Prostate gland (tissue), 2 donors: Measurements from ENCODE around the gene TMEM258. TPM values are rescaled to one million over a fixed set of nuclear protein-coding genes. Genes with fewer than 3 reads are reported as not detected.
A peak's percentile ranks its signal among the peaks of the same experiment; 100 is the strongest.

ENCODE experiments used
- DNase-seq: peaks from one replicate; pipeline ENCODE4 v3.0.0-alpha.2; 2019; ENCODE audit warnings: low spot score
- H3K27ac ChIP-seq, 2 donors: fragments of 200-600 bp; sonication (generic); 2 replicates each; pipeline ENCODE4 v1.5.1; 2017 to 2019
- H3K27me3 ChIP-seq: fragments of 200-600 bp; sonication (generic); replicated peaks from 2 replicates; pipeline ENCODE4 v1.5.1; 2019; ENCODE audit not compliant: insufficient read depth
- H3K36me3 ChIP-seq, 2 donors: fragments of 200-600 bp; sonication (generic); 1 replicate in 1 of 2; 2 replicates in 1 of 2; pipeline versions ENCODE4 v1.5.1 to v1.8.1; 2017 to 2019
- H3K4me1 ChIP-seq: fragments of 200-600 bp; sonication (generic); replicated peaks from 2 replicates; pipeline ENCODE4 v1.5.1; 2019
- H3K4me3 ChIP-seq, 2 donors: fragments of 200-600 bp; sonication (generic); 2 replicates each; pipeline ENCODE4 v1.5.1; 2017 to 2019
- H3K9me3 ChIP-seq: fragments of 200-600 bp; sonication (generic); 2 replicates; pipeline ENCODE4 v1.5.1; 2017
- POLR2A ChIP-seq: fragments of 450-650 bp; IDR thresholded peaks from one replicate; pipeline ENCODE4 v1.6.1; 2016; ENCODE audit warnings: antibody characterized with exemption, mild to moderate bottlenecking
- POLR2AphosphoS5 ChIP-seq: sonication (generic); formaldehyde crosslinking; IDR thresholded peaks from one replicate; pipeline ENCODE4 v1.6.1; 2017; ENCODE audit warnings: antibody characterized with exemption
- WGBS: methylation state at CpG from one replicate; pipeline ENCODE4 v1.1.5; 2018; 5-methylcytosine and 5-hydroxymethylcytosine counted together
- intact Hi-C: fragments of 100-400 bp; cut with DNase I; formaldehyde crosslinking; loops from one replicate; pipeline ENCODE4 v1.14.2; 2022
- total RNA-seq, 2 donors: library from RNA; depleted of rRNA; stranded (reverse); fragments of >200 nt; gene quantifications; one replicate each; pipeline ENCODE4 v1.1.0, GENCODE V29; 2016
- TF ChIP-seq, protein P1 (sequence below), 4 experiments: fragments of 200-600 bp in 2 of 4; fragments of 450-650 bp in 2 of 4; sonication (generic) in 2 of 4; IDR thresholded peaks; 1 replicate in 3 of 4; 2 replicates in 1 of 4; pipeline ENCODE4 v1.5.1; 2016 to 2019; ENCODE audit warnings: antibody characterized with exemption in 4 of 4, mild to moderate bottlenecking in 2 of 4, moderate library complexity in 2 of 4

TMEM258 gene
- total RNA-seq, 2 donors from 2014 or later, result 34.8 to 82.9 TPM

DNA sequence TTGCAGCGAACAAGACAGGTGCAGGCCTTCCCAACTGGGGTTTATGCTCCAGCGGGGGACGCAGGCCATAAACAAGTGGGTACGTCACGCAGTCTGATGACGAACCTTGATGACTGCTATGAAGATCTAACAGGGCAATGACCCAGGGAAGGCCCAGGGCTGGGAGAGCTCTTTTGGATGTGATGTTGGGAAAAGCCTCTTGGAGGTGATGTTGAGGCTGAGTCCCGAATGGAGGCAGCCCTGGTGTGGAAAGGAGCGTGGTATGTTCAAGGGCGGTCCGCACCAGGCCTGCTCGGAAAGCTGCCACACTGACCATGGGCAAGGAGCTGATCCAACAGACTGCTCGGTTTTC is 41.5 kb upstream of the TMEM258 start:
- TF ChIP-seq, protein P1, sequence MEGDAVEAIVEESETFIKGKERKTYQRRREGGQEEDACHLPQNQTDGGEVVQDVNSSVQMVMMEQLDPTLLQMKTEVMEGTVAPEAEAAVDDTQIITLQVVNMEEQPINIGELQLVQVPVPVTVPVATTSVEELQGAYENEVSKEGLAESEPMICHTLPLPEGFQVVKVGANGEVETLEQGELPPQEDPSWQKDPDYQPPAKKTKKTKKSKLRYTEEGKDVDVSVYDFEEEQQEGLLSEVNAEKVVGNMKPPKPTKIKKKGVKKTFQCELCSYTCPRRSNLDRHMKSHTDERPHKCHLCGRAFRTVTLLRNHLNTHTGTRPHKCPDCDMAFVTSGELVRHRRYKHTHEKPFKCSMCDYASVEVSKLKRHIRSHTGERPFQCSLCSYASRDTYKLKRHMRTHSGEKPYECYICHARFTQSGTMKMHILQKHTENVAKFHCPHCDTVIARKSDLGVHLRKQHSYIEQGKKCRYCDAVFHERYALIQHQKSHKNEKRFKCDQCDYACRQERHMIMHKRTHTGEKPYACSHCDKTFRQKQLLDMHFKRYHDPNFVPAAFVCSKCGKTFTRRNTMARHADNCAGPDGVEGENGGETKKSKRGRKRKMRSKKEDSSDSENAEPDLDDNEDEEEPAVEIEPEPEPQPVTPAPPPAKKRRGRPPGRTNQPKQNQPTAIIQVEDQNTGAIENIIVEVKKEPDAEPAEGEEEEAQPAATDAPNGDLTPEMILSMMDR (IDR thresholded peaks at IDR 0.05), result no peak
- no peak for TF ChIP-seq POLR2AphosphoS5
- TF ChIP-seq POLR2A, result no peak
- Histone ChIP-seq H3K36me3 (no peaks in the 10 kb centered on the region), H3K9me3 (no peaks in the 10 kb centered on the region), H3K4me3 (no peak overlapping the region), H3K27ac (peak overlapping the region in 1 of 2 donors; percentile 9), H3K27me3 (no peaks in the 10 kb centered on the region), H3K4me1 (peaks cover 12% of the 10 kb centered on the region)
- intact Hi-C loops, result no loop called here
- no peak for DNase-seq
- 91% methylated on average over 12 of the region's 12 CpGs for WGBS

GRCh38 chr11:61833471-61833870 is 41.1 kb upstream of the TMEM258 start:
- TF ChIP-seq POLR2A, result no peak
- no peaks in the 10 kb centered on the region for H3K9me3 ChIP-seq
- peaks cover 12% of the 10 kb centered on the region for H3K4me1 ChIP-seq
- H3K27me3 ChIP-seq, result no peaks in the 10 kb centered on the region
- H3K27ac ChIP-seq, result peak overlapping the region in 1 of 2 donors; percentile 6
- 84% methylated on average over 11 of the region's 11 CpGs for WGBS
- H3K36me3 ChIP-seq, result no peaks in the 10 kb centered on the region
- no peak for DNase-seq
- no peak overlapping the region for H3K4me3 ChIP-seq
- intact Hi-C loops, result no loop called here

DNA sequence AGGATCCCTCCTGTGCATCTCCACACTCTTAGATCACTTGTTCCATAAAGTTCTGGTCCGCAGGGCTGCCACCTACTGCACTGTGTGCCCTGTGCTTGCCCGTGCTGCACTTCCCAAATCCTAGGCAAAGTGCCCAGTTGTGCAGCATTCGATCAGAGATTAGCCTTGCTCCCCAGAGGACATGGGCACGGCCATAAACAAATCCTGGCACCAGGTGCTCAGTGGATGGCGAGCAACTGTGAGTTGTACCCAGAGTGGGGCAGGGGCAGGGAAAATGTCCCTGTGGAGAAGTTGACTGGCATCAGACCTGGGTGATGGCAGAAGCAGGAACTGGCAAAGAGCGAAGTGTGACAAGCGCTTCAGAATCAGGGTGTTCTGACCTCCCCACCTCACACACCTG is 40.4 kb upstream of the TMEM258 start:
- H3K27ac ChIP-seq, result peak overlapping the region in 1 of 2 donors; percentile 6
- no peaks in the 10 kb centered on the region for H3K27me3 ChIP-seq
- peaks cover 12% of the 10 kb centered on the region for H3K4me1 ChIP-seq
- WGBS, result 57% methylated on average over 7 of the region's 7 CpGs
- intact Hi-C loops, result no loop called here
- no peak overlapping the region for H3K4me3 ChIP-seq
- DNase-seq, result no peak
- no peaks in the 10 kb centered on the region for H3K9me3 ChIP-seq
- no peaks in the 10 kb centered on the region for H3K36me3 ChIP-seq
- TF ChIP-seq POLR2A (no peak), POLR2AphosphoS5 (no peak)

DNA sequence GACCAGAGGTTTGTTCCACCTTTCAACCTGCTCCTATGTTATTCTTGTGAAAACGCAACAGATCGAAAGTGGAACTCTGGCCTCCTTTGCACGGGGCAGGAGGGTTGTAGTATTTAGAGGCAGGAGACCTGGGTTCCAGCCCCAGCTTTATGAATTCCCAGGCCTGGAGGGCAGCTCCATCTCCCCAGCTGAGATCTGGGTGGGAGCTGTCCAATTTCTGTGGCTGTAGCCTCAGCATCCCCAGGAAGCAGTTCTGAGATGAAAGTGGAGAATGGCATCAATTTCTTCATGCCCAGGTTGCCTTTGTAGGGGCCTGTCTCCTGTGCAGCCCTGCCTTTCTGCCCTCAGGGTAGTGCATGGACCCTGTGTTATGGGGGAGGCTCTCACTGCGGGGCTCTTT is 39.8 kb upstream of the TMEM258 start:
- Histone ChIP-seq H3K27ac (peak overlapping the region in 1 of 2 donors; percentile 29), H3K27me3 (no peaks in the 10 kb centered on the region), H3K36me3 (no peaks in the 10 kb centered on the region), H3K4me1 (peaks cover 12% of the 10 kb centered on the region), H3K9me3 (no peaks in the 10 kb centered on the region), H3K4me3 (no peak overlapping the region)
- 93% methylated on average over 4 of the region's 4 CpGs for WGBS
- intact Hi-C loops, result no loop called here
- TF ChIP-seq POLR2AphosphoS5 (no peak), POLR2A (no peak)
- TF ChIP-seq, protein P1 (IDR thresholded peaks at IDR 0.05), result no peak
- DNase-seq, result no peak

- TF ChIP-seq POLR2A (no peak), POLR2AphosphoS5 (peak; percentile 71)
- Histone ChIP-seq H3K4me3 (peak overlapping the region in 1 of 2 donors; percentile 71), H3K27me3 (no peaks in the 10 kb centered on the region), H3K9me3 (no peaks in the 10 kb centered on the region), H3K36me3 (no peaks in the 10 kb centered on the region), H3K4me1 (peaks cover 12% of the 10 kb centered on the region), H3K27ac (peak overlapping the region; percentile 77 to 86)
- DNase-seq, result peak; percentile 40
- 14% methylated on average over 8 of the region's 8 CpGs for WGBS
- intact Hi-C loops, result no loop called here
These were observed 38.1 kb upstream of the TMEM258 start for GRCh38 chr11:61830237-61831105.

- Histone ChIP-seq H3K27me3 (no peaks in the 10 kb centered on the region), H3K27ac (peak overlapping the region; percentile 77 to 86), H3K36me3 (no peaks in the 10 kb centered on the region), H3K4me3 (peak overlapping the region in 1 of 2 donors; percentile 71), H3K4me1 (peaks cover 12% of the 10 kb centered on the region), H3K9me3 (no peaks in the 10 kb centered on the region)
- intact Hi-C loops, result no loop called here
- TF ChIP-seq POLR2A, result no peak
- TF ChIP-seq, protein P1 (IDR thresholded peaks at IDR 0.05), result no peak
- no peak for TF ChIP-seq POLR2AphosphoS5
- WGBS, result 75% methylated on average over 4 of the region's 4 CpGs
- DNase-seq, result no peak
These were observed 37.4 kb upstream of the TMEM258 start for GRCh38 chr11:61829806-61830205.
